ENCODE results near the gene PTPN20.

The PTPN20 gene

DNA sequence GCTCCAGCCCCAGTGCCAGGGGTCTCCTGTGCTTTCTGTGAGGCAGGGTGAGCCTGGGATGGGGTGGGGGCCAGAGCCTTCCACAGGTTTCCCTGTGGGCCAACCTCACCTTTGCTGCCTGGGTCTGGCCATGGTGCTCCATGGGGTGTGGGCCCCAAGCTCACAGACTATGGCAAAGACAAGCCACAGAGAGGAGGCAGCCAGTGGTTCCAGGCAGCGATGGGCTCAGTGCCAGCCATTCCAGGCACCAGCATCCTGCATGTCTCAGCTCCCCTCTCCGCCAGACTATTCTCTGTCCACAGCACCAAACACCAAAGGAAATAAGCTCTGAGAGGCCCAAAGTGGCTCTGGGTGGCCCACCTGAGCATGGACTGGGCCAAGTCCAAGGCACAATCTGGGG lies 133.5 kb downstream of the PTPN20 start:
- TF ChIP-seq, protein P1, sequence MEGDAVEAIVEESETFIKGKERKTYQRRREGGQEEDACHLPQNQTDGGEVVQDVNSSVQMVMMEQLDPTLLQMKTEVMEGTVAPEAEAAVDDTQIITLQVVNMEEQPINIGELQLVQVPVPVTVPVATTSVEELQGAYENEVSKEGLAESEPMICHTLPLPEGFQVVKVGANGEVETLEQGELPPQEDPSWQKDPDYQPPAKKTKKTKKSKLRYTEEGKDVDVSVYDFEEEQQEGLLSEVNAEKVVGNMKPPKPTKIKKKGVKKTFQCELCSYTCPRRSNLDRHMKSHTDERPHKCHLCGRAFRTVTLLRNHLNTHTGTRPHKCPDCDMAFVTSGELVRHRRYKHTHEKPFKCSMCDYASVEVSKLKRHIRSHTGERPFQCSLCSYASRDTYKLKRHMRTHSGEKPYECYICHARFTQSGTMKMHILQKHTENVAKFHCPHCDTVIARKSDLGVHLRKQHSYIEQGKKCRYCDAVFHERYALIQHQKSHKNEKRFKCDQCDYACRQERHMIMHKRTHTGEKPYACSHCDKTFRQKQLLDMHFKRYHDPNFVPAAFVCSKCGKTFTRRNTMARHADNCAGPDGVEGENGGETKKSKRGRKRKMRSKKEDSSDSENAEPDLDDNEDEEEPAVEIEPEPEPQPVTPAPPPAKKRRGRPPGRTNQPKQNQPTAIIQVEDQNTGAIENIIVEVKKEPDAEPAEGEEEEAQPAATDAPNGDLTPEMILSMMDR (conservative IDR thresholded peaks at IDR 0.05; ENCODE audit: low read depth, low read length) = no peak
- H3K4me3 ChIP-seq (ENCODE audit: low read depth, low read length) = no peak overlapping the region
- DNase-seq (ENCODE audit: low read depth) = no peak

DNA sequence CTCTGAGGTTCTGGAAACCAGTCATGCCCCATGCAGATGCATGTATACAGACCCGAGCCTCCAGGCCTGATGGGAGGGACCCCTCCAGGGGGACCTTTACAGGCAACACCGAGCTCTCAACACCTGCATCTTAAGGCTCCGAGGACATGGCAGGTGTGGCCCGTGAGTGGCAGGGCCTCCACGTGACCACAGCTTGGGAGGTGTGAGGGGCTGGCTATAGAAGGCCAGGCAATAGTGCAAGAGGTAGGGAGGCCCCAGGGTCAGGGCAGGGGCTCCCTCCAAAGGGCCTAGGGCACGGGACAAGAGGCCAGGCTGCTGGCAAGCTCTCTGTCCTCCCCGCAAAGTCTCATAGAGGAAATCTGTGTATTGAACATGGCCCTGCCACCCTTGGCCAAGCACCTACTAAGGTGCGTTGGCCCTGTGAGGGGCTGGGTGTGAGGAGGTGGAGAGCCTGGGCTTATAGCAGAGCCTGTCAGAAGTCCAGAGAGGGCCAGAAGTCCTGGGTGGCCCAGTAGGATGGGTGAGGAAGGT lies 134.2 kb downstream of the PTPN20 start:
- DNase-seq (ENCODE audit: low read depth) = no peak
- TF ChIP-seq, protein P1 (conservative IDR thresholded peaks at IDR 0.05; ENCODE audit: low read depth, low read length) = no peak
- no peak overlapping the region for H3K4me3 ChIP-seq (ENCODE audit: low read depth, low read length)

DNA sequence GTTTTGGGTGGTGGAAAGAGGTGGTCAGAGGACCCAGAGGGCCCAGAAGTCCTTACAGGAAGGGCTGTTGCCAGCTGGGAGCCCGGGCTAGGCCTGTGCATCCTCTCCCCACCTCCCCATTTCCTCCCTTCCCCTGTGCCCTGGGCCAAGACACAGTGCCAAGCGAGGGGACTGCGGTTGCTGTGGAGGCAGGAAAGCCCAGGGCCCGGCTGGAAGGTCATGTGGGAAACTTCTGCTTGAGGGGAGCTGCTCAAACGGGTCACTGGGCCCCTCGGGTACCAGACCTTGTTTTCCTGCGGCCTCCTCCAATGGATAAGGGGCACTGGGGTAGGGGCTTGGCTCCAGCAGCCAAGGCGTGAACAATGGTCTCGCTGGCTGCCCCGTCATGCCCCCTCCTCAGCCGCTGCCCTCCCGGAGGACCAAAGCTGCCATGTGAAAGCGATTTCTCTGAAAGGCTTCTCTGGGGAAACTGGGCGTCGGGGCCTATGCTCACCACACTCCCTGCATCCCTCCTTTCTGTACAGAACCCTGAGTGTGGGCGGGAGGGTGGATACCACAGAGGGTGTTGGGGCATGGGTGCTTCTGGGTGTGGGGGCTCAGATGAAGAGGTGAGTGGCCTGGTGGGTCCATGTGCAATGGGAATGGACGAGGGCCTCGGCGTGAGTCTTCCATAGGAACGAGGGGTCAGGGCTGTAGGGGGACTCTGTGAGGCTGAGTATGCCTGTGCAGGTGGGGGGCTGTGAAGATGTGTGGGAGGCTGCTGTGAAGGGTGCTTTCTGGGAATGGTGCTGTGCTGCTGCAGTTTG lies 135.3 kb downstream of the PTPN20 start:
- DNase-seq (ENCODE audit: low read depth) = no peak
- TF ChIP-seq, protein P1 (conservative IDR thresholded peaks at IDR 0.05; ENCODE audit: low read depth, low read length) = no peak

DNA sequence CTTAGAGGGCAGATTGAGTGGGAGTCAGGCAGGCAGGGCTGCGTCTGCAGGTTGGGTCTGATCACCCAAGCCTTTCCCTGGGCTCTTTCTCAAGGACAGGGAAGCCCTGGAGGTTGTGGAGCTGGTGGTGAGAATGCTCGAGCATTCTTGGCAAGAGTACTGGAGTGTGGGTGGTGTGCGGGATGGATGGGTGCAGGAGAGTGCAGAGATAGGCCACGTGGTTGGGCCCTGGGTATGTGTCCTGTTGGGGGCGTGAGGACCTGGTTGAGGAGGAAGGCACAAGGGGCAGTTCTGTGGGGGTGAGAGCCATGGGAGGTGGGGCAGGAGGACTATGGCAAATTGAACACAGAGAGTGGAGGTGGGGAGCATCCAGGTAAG lies 135.9 kb downstream of the PTPN20 start:
- TF ChIP-seq, protein P1 (conservative IDR thresholded peaks at IDR 0.05; ENCODE audit: low read depth, low read length) = no peak
- DNase-seq (ENCODE audit: low read depth) = no peak
- no peak overlapping the region for H3K4me3 ChIP-seq (ENCODE audit: low read depth, low read length)

More for the DNA sequence above, 135.3 kb downstream of the PTPN20 start:
- no peak overlapping the region for H3K4me3 ChIP-seq (ENCODE audit: low read depth, low read length)

DNA sequence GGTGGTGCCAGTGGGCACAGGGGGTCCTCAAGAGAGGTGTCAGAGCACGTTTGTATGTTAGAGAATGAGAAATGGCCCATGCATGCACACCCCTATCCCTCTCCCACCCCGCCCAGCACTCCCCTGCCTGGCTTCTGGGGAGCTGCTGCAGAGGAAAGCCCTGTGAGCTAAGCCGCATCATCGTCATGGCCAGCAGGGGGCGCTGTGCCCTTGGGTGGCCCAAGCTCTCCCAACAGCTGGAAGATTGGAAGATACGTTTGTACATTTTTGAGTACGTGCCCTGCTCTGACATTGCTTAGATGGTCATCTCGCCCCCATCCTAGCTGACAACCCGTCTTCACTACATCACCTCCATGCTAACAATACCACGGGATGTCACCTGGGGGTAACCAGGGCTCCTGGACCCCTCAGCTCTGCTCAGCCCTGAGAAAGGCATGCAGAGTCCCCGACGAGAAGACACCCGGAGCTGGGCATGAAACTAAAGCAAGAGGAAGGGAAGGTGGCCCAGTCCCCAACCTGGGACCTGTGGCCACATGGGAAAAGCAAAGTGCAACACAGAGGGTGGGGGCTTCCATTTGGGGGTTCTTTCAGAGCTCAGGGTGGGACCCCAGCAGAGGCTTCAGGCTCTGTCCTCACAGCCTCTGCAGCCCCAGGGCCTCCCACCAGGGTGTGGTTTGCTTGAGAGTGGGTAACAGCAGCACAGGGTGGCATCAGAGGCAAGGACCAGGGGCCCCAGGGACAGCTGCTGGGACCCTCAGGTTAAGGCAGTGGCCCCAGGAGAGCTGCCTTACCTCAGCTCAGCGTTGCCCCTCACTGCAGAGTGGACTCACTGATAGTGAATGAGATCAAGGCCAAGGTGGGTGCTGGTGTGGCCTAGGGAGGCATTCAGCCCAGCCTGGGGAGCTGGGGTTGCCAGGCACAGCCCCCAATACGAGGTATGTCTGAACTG lies 136.6 kb downstream of the PTPN20 start:
- peak; percentile 89 for DNase-seq (ENCODE audit: low read depth)
- TF ChIP-seq, protein P1 (conservative IDR thresholded peaks at IDR 0.05; ENCODE audit: low read depth, low read length) = peak; percentile 93
- no peak overlapping the region for H3K4me3 ChIP-seq (ENCODE audit: low read depth, low read length)

DNA sequence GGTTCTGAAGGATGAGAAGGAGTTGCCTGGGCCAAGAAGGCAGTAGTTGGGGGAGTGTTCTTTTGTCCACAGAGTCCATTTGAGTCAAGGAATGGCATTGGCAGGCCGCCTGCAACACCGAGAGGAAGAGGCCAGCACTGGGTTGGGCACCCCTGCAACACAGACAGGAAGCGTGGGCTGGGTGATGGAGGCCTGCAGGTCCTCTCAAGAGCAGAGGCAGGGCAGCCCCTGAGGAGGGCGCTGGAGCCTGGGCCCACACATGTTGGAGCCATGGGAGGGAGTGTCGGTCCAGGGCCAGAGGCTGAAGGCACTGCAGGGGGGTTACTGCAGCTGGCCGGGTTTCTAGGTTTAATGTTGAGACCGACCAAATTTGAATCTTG lies 137.3 kb downstream of the PTPN20 start:
- TF ChIP-seq, protein P1 (conservative IDR thresholded peaks at IDR 0.05; ENCODE audit: low read depth, low read length) = peak; percentile 49
- peak; percentile 36 for DNase-seq (ENCODE audit: low read depth)
- H3K4me3 ChIP-seq (ENCODE audit: low read depth, low read length) = no peak overlapping the region
